ENCODE data around the gene NOL7. TPM values are rescaled to one million over a fixed set of nuclear protein-coding genes. Genes with fewer than 3 reads are reported as not detected.

NOL7 gene
- total and polyA plus RNA-seq, 9 of the 15 experiments (the other 6 are each of a cell fraction or from before 2014, with no cell fraction given) = 19.4 to 235 (median 157) TPM

DNA sequence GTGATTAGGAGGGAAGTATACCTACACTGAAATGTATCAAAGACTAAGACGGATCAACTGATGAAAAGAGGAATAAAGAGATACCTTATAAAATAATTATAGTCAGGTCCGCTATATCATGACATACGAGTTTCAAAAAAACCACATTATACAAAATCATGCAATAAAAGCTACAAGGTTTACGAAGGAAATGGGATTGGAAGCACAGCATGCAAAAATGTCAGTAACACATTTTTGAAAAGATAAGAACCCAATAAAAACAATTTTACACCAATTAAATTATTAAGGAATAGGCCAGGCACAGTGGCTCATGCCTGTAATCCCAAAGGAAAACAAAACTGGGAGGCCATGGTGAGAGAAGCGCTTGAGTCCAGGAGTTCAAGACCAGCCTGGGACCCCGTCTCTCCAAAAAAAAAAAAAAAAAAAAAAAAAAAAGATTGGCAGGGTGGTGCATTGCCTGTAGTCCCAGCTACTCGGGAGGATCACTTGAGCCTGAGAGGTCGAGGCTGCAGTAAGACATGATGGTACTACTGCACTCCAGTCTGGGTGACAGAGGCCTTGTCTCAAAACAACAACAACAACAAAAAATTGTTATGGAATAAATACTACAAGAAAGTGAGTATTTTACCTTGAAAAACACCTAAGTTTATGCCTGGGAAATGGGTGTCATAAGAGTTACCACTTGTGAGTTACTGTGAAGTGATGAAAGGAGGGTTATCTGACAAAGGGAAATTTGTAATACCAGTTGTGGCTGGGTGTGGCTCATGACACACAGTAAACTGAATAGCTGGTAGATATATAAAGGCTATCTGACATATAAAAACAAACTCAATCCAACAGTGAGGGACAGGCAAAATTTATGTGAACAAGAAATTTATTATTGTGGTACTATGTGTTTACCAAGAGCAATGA lies 51.3 kb downstream of the NOL7 start (continued):
- TF ChIP-seq, protein P1, sequence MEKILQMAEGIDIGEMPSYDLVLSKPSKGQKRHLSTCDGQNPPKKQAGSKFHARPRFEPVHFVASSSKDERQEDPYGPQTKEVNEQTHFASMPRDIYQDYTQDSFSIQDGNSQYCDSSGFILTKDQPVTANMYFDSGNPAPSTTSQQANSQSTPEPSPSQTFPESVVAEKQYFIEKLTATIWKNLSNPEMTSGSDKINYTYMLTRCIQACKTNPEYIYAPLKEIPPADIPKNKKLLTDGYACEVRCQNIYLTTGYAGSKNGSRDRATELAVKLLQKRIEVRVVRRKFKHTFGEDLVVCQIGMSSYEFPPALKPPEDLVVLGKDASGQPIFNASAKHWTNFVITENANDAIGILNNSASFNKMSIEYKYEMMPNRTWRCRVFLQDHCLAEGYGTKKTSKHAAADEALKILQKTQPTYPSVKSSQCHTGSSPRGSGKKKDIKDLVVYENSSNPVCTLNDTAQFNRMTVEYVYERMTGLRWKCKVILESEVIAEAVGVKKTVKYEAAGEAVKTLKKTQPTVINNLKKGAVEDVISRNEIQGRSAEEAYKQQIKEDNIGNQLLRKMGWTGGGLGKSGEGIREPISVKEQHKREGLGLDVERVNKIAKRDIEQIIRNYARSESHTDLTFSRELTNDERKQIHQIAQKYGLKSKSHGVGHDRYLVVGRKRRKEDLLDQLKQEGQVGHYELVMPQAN (IDR thresholded peaks at IDR 0.05; ENCODE audit: borderline replicate concordance) = 0 out of 2 replicates have a peak, but pooled peaks have one; percentile 19
- TF ChIP-seq, protein P2, sequence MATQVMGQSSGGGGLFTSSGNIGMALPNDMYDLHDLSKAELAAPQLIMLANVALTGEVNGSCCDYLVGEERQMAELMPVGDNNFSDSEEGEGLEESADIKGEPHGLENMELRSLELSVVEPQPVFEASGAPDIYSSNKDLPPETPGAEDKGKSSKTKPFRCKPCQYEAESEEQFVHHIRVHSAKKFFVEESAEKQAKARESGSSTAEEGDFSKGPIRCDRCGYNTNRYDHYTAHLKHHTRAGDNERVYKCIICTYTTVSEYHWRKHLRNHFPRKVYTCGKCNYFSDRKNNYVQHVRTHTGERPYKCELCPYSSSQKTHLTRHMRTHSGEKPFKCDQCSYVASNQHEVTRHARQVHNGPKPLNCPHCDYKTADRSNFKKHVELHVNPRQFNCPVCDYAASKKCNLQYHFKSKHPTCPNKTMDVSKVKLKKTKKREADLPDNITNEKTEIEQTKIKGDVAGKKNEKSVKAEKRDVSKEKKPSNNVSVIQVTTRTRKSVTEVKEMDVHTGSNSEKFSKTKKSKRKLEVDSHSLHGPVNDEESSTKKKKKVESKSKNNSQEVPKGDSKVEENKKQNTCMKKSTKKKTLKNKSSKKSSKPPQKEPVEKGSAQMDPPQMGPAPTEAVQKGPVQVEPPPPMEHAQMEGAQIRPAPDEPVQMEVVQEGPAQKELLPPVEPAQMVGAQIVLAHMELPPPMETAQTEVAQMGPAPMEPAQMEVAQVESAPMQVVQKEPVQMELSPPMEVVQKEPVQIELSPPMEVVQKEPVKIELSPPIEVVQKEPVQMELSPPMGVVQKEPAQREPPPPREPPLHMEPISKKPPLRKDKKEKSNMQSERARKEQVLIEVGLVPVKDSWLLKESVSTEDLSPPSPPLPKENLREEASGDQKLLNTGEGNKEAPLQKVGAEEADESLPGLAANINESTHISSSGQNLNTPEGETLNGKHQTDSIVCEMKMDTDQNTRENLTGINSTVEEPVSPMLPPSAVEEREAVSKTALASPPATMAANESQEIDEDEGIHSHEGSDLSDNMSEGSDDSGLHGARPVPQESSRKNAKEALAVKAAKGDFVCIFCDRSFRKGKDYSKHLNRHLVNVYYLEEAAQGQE (IDR thresholded peaks at IDR 0.05; ENCODE audit: borderline replicate concordance) = peak; percentile 21; the same call in 1 of the 2 replicates
- TF ChIP-seq, protein P2 (CRISPR knock-in tag; IDR thresholded peaks at IDR 0.05; ENCODE audit: low read depth) = no peak
- TF ChIP-seq ADNP (tag; IDR thresholded peaks at IDR 0.05) (0 out of 2 replicates have a peak, but pooled peaks have one; percentile 61), NBN (IDR thresholded peaks at IDR 0.05; ENCODE audit: low read depth) (0 out of 2 replicates have a peak, but pooled peaks have one; percentile 8), SMARCE1 (IDR thresholded peaks at IDR 0.05) (peak; percentile 33; the same call in 1 of the 2 replicates), ZNF175 (CRISPR knock-in tag; IDR thresholded peaks at IDR 0.05; ENCODE audit: low read depth) (no peak)
- TF ChIP-seq, protein P3, sequence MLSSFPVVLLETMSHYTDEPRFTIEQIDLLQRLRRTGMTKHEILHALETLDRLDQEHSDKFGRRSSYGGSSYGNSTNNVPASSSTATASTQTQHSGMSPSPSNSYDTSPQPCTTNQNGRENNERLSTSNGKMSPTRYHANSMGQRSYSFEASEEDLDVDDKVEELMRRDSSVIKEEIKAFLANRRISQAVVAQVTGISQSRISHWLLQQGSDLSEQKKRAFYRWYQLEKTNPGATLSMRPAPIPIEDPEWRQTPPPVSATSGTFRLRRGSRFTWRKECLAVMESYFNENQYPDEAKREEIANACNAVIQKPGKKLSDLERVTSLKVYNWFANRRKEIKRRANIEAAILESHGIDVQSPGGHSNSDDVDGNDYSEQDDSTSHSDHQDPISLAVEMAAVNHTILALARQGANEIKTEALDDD (IDR thresholded peaks at IDR 0.05) = peak; percentile 47
- TF ChIP-seq, protein P4, sequence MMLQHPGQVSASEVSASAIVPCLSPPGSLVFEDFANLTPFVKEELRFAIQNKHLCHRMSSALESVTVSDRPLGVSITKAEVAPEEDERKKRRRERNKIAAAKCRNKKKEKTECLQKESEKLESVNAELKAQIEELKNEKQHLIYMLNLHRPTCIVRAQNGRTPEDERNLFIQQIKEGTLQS (IDR thresholded peaks at IDR 0.05) = 0 out of 2 replicates have a peak, but pooled peaks have one; percentile 30
- TF ChIP-seq, protein P4 (CRISPR knock-in tag; conservative IDR thresholded peaks at IDR 0.05) = no peak
- TF ChIP-seq, protein P5, sequence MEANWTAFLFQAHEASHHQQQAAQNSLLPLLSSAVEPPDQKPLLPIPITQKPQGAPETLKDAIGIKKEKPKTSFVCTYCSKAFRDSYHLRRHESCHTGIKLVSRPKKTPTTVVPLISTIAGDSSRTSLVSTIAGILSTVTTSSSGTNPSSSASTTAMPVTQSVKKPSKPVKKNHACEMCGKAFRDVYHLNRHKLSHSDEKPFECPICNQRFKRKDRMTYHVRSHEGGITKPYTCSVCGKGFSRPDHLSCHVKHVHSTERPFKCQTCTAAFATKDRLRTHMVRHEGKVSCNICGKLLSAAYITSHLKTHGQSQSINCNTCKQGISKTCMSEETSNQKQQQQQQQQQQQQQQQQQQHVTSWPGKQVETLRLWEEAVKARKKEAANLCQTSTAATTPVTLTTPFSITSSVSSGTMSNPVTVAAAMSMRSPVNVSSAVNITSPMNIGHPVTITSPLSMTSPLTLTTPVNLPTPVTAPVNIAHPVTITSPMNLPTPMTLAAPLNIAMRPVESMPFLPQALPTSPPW (CRISPR knock-in tag; IDR thresholded peaks at IDR 0.05) = peak; percentile 28; the same call in 1 of the 2 replicates
